HG02885 (cell line): Measurements from ENCODE around the gene MSI2.

Experiments used
- ATAC-seq: cut with Tn5 transposase; IDR thresholded peaks from one replicate; pipeline ENCODE4 v1.9.1; 2021; ENCODE audit warnings: mild to moderate bottlenecking; ENCODE audit not compliant: unreplicated experiment, poor library complexity

MSI2 gene

GRCh38 chr17:57466521-57466920, 210.2 kb downstream of the MSI2 start:
- ATAC-seq: no peak

GRCh38 chr17:57467226-57467625, 210.9 kb downstream of the MSI2 start:
- ATAC-seq: no peak

GRCh38 chr17:57467801-57468200, 211.5 kb downstream of the MSI2 start:
- no peak for ATAC-seq

GRCh38 chr17:57468932-57469775, 212.8 kb downstream of the MSI2 start:
- peak; percentile 40 for ATAC-seq

GRCh38 chr17:57470906-57471305, 214.6 kb downstream of the MSI2 start:
- ATAC-seq: no peak

- ATAC-seq: no peak
Observed at GRCh38 chr17:57471868-57472368, 215.6 kb downstream of the MSI2 start.

GRCh38 chr17:57475796-57476195, 219.5 kb downstream of the MSI2 start:
- no peak for ATAC-seq

- ATAC-seq: no peak
Observed at GRCh38 chr17:57477522-57478362, 221.4 kb downstream of the MSI2 start.

GRCh38 chr17:57478478-57479250, 222.3 kb downstream of the MSI2 start:
- ATAC-seq: no peak

- no peak for ATAC-seq
Observed at GRCh38 chr17:57480438-57481196, 224.3 kb downstream of the MSI2 start.

GRCh38 chr17:57481910-57482391, 225.6 kb downstream of the MSI2 start:
- ATAC-seq: no peak

GRCh38 chr17:57482657-57483056, 226.3 kb downstream of the MSI2 start:
- ATAC-seq: no peak

- ATAC-seq: no peak
Observed at GRCh38 chr17:57484081-57484666, 227.9 kb downstream of the MSI2 start.

GRCh38 chr17:57484826-57485565, 228.7 kb downstream of the MSI2 start:
- ATAC-seq: no peak

- no peak for ATAC-seq
Observed at GRCh38 chr17:57485566-57485865, 229.2 kb downstream of the MSI2 start.

GRCh38 chr17:57485916-57486881, 229.9 kb downstream of the MSI2 start:
- ATAC-seq: peak; percentile 50

GRCh38 chr17:57486882-57487301, 230.6 kb downstream of the MSI2 start:
- ATAC-seq: no peak

GRCh38 chr17:57487573-57487972, 231.2 kb downstream of the MSI2 start:
- no peak for ATAC-seq
